GM19452 (cell line): ENCODE results near the gene OR5M3.

Source experiments
- ATAC-seq: cut with Tn5 transposase; IDR thresholded peaks from one replicate; pipeline ENCODE4 v1.9.1; 2021; ENCODE audit not compliant: unreplicated experiment

Gene OR5M3

DNA sequence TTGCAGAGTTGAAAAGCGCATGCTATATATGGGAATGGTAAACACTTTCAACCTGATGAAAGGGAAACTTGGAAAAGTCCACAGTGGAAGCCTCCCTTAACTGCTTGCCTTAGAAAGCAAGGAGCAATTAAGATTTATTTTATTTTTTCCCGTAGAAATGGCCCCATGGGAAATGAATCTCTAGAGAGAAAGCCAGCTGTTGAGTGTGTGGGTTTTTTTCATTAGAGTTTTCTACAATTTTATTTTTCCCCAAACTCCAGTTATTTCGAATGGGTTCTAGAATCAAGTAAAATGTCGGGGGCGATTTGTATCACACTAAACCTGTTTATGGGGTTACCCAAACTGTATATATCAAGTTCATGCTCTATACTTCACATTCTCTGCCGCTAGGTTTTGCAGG lies at the start of gene OR5M3:
Gene OR5M3, minus strand, starts transcription at position 101 of the 400 bp plus-strand sequence. CDS start 2,855 bp downstream, outside the sequence.
- no peak for ATAC-seq

DNA sequence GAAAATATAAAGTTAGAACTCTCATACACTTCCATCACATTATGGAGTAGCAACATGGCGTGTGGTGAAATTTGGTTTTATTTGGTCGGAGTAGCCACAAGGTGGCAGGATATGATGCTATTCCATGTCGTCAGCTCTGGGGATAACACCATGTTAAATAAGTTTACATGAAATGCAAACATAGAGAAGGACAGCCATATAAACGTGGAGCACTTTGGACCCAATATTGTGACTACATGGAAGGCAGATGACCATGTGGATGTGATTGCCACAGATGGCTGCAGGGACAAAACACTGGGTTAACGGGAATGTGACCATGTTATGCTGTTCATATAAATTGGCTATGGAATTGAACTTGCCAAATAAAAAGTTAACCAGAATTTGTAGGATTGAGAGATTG lies 48.9 kb upstream of the OR5M3 start:
- ATAC-seq = no peak

DNA sequence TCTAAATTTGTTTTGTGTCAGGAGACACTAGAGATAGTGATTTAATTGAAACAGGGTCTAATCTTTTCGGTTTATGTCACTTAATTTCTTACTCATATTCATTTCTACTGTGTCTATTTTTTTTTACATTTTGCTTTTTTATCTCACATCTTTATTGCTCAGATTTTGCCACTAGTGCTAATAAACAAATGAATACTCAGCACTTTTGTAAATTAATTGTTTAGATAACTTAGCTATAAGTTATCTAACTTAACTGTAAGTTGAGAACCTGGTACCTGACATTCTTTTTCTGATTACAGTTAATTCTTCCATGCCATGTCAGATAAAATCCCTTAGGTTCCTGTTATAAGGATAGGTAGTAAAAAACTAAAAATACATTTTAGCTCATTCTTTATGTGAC lies 40.1 kb upstream of the OR5M3 start:
- no peak for ATAC-seq

DNA sequence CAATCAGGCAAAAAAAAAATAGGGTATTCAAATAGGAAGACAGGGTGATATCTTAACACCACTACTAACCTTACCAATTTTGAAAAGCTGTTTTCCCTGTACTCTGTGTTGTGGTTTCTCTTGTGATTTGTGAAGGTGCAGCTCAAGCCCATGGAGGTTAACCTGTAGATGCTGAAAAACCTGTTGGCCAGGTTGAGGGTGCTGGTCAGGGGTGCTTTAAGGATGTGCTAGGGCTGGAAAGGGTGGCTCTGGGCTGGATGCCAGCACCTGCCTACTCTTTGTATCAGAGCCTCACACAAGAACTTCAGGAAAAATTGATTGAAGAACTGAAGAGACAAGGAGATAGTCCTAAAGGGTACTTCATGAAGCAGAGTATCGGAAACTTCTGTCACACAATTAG lies 36.3 kb upstream of the OR5M3 start:
- no peak for ATAC-seq

DNA sequence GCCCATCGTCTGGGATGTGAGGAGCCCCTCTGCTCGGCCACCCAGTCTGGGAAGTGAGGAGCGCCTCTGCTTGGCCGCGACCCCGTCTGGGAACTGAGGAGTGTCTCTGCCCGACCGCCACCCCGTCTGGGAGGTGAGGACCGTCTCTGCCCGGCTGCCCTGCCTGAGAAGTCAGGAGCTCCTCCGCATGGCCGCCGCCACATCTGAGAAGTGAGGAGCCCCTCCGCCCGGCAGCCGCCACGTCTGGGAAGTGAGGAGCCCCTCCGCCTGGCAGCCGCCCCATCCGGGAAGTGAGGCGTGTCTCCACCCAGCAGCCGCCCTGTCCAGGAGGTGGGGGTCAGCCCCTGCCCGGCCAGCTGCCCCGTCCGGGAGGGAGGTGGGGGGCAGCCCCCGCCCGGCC lies 23.9 kb upstream of the OR5M3 start:
- ATAC-seq = no peak

DNA sequence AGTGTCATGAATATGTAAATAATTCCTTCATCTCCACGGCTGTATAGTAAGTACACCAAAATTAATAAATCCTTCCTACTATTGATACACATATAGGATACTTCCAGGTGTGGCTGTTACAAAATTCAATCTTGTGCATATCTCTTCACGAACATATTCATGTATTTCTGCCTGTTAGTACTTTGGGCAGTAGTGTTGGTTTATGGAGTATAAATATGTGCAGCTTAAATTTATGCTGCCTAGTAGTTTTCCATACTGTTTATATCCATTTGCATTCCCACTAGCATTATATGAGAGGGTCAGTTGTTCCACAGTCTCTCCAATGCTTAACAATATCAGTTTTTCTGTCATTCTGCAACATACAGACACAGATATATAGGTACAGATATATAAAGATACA lies 22.0 kb upstream of the OR5M3 start:
- ATAC-seq = no peak

DNA sequence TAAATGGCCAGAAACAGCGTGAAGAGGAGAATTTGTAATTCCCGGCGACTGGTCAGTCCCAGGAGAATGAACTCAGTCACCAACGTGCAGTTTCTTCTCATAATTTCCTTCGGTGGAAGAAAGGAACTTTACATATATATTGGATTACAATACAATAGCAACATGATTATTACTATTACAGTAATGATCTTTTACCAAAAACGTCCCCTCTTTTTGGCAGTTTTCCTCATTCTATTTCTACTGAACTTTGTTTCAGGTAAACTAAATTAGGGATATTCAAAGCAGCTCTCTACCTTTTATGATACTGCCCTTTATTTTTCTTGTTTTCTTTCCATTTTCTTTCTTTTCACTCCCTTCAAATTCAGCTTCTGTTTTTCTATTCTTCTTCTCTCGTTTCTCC lies 18.1 kb upstream of the OR5M3 start, which contains the start of gene OR5M8:
Gene OR5M8, minus strand, starts transcription at position 101 of the 400 bp plus-strand sequence. Its CDS starts 0 bp downstream, at position 101.
- ATAC-seq = no peak

DNA sequence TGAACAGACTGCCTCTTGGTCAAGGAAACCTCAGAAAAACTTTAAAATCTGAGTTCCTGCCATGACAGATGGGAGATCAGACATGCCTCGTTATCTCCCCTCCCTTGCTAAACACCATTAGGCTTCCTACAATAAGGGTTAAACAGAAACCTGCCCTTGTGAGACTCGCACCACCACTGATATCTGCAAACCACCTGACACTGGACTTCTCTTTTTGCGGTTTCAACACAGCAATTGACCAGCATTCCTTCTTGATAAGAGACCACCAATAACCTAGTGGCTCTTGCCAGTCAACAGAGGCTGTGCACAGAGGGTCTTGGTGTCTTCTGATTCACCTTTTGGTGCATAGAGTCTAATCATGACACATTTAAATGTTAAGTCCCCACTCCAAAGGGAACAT lies 13.6 kb upstream of the OR5M3 start:
- ATAC-seq = no peak

DNA sequence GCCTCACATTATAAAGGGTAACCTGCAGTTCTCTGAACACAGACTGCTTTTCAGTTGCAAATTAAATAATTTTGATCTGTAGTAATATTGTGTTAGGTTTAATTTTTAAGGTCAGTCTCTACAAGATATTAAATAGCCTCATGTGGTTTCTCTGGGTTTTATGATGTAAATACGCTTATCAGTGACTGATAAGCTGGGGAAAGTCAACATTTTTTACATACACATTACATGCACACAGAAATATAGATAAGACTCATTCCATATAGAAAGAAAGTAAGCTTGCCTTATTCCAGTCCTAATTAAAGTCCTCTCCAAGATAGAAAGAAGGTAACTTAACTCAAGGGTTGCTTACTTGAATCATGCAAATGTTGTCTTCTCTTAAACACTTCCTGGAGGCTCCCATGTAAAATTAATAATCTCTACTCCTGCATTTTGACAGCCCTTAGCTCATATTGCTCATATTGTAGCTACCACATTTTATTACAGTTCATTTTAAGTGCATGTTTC lies 1.6 kb upstream of the OR5M3 start:
- no peak for ATAC-seq

DNA sequence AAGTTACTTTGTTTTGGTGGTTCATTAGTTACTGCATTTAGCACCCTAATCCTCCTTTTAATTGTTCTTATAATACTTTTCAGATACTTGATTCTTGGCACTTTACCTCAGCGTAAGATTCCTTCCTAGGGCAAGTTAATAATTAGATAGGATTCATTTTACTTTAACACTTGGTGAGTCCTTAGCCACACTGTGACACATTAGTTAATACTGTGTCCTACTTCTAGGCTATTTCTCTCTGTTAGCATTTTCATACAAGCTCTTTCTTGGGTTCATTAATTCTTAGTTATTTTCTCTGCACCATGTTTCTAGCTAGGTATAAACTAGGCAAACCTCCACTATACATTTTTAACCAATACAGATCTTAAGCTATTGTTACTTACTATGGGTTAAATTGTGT lies 16.1 kb downstream of the OR5M3 start:
- no peak for ATAC-seq

DNA sequence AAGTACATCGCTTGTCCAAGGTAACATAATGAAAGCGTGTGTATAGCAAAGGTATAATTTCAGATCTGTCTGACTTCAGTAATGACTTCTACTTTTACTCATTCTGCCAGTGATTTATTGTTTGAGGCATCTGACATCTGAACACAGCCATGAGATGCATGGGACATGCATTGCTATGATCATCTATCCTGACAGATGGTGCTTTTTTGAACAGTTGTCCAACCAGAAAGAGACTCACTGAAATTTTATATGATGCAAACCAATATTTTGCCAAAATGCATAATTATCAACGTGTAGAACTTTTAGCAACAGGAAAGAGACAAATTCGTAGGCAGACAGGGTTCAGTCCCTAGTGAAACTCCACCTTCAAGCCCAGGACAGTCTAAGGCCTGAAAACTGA lies 19.6 kb downstream of the OR5M3 start:
- ATAC-seq = no peak
